Measurements from ENCODE around the gene PDE1C.

DNA sequence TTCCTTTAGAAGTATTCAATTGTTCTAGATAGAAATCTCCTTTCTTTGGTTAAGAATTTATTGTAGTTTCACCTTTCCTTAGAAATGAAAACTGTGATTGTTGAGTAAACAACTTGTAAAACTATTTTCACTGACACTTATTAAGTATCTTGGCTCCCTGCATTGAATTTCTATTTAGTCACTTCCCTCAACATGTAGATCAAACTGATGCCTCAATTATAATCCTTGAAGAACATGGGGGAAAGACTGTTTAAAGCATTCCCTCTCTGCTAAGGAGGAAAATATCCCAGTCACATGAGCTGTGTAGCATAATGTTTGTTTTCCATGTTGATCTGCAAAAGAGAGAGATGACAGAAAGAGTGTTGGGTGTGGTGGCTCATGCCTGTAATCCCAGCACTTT is 99.7 kb downstream of the PDE1C start:
- TF ChIP-seq POLR2AphosphoS5 (IDR thresholded peaks at IDR 0.05; ENCODE audit: low read depth, low read length) (no peak), SIN3A (IDR thresholded peaks at IDR 0.05; ENCODE audit: borderline replicate concordance, insufficient read depth, low read length) (no peak)
